HepG2 (cell line): ENCODE data around the gene TOR2A. TPM values are rescaled to one million over a fixed set of nuclear protein-coding genes. Genes with fewer than 3 reads are reported as not detected.
A peak's percentile ranks its signal among the peaks of the same experiment; 100 is the strongest.

Source experiments
- ARNTL ChIP-seq: sonication (generic); formaldehyde crosslinking; IDR thresholded peaks from 2 replicates; pipeline ENCODE4 v1.4.0; 2020; ENCODE audit warnings: mild to moderate bottlenecking, missing genetic modification reagents
- ATF1 ChIP-seq: IDR thresholded peaks from 2 replicates; pipeline ENCODE4 v1.6.1; 2016; ENCODE audit warnings: mild to moderate bottlenecking, control low read depth
- ELF4 ChIP-seq: sonication (generic); formaldehyde crosslinking; IDR thresholded peaks from 2 replicates; pipeline ENCODE4 v1.5.0; 2020; ENCODE audit warnings: missing genetic modification reagents, mild to moderate bottlenecking, moderate library complexity, borderline replicate concordance
- FOXC1 ChIP-seq: sonication (generic); formaldehyde crosslinking; IDR thresholded peaks from 2 replicates; pipeline ENCODE4 v1.8.0; 2022; ENCODE audit warnings: mild to moderate bottlenecking, missing genetic modification reagents, borderline replicate concordance
- GPBP1L1 ChIP-seq: sonication (generic); formaldehyde crosslinking; IDR thresholded peaks from 2 replicates; pipeline ENCODE4 v1.5.0; 2020; ENCODE audit warnings: mild to moderate bottlenecking, missing genetic modification reagents
- IKZF4 ChIP-seq: sonication (generic); formaldehyde crosslinking; IDR thresholded peaks from 2 replicates; pipeline ENCODE4 v1.5.1; 2020; ENCODE audit warnings: borderline replicate concordance, mild to moderate bottlenecking, low read depth, missing genetic modification reagents; ENCODE audit errors: not compliant biosample characterization
- MTA3 ChIP-seq: sonication (generic); formaldehyde crosslinking; IDR thresholded peaks from 2 replicates; pipeline ENCODE4 v1.4.0; 2020; ENCODE audit warnings: missing genetic modification reagents
- MTF2 ChIP-seq: sonication (generic); formaldehyde crosslinking; IDR thresholded peaks from 2 replicates; pipeline ENCODE4 v1.5.0; 2020; ENCODE audit warnings: missing genetic modification reagents, borderline replicate concordance
- PHF8 ChIP-seq: sonication (generic); formaldehyde crosslinking; IDR thresholded peaks from 2 replicates; pipeline ENCODE4 v1.5.0; 2020; ENCODE audit warnings: missing genetic modification reagents
- PPARG ChIP-seq: conservative IDR thresholded peaks from 2 replicates; pipeline ENCODE4 v1.6.1; 2016; ENCODE audit warnings: missing biosample characterization, missing genetic modification reagents
- SP5 ChIP-seq: IDR thresholded peaks from 2 replicates; pipeline ENCODE4 v1.6.1; 2016; ENCODE audit warnings: low read depth, borderline replicate concordance
- TBX2 ChIP-seq: sonication (generic); formaldehyde crosslinking; IDR thresholded peaks from 2 replicates; pipeline ENCODE4 v1.5.0; 2020; ENCODE audit warnings: missing genetic modification reagents, mild to moderate bottlenecking, borderline replicate concordance
- ZNF335 ChIP-seq: sonication (generic); formaldehyde crosslinking; IDR thresholded peaks from 2 replicates; pipeline ENCODE4 v1.4.0; 2020; ENCODE audit warnings: missing genetic modification reagents
- ZNF34 ChIP-seq: sonication (generic); formaldehyde crosslinking; IDR thresholded peaks from 2 replicates; pipeline ENCODE4 v1.4.0; 2020; ENCODE audit warnings: mild to moderate bottlenecking, missing genetic modification reagents, borderline replicate concordance
- ZNF589 ChIP-seq: sonication (generic); formaldehyde crosslinking; conservative IDR thresholded peaks from 2 replicates; pipeline ENCODE4 v1.8.0; 2022; ENCODE audit warnings: mild to moderate bottlenecking, moderate library complexity, missing genetic modification reagents
- ZNF674 ChIP-seq: sonication (generic); formaldehyde crosslinking; IDR thresholded peaks from 2 replicates; pipeline ENCODE4 v1.5.0; 2020; ENCODE audit warnings: low read depth, mild to moderate bottlenecking, missing genetic modification reagents
- ZNF788 ChIP-seq: sonication (generic); formaldehyde crosslinking; IDR thresholded peaks from 2 replicates; pipeline ENCODE4 v1.5.0; 2020; ENCODE audit warnings: mild to moderate bottlenecking, missing genetic modification reagents, borderline replicate concordance
- polyA plus RNA-seq, 8 experiments: library from polyadenylated mRNA; depleted of rRNA in 3 of 8; stranded (reverse) in 7 of 8; unstranded in 1 of 8; fragments of >200 nt; fragmentation: Illumina TruSeq in 4 of 8; extraction: Trizol in 4 of 8; gene quantifications; 2 replicates each; pipeline versions ENCODE4 v1.2.1 to v1.2.3, GENCODE V29; 2011 to 2016; ENCODE audit warnings: low read depth in 4 of 8, missing spikeins in 1 of 8, mixed read lengths in 1 of 8; ENCODE audit not compliant: insufficient read depth in 1 of 8
- total RNA-seq, 5 experiments: library from RNA; depleted of rRNA; stranded (reverse); fragments of >200 nt; fragmentation: Illumina TruSeq; extraction: Trizol; gene quantifications; 2 replicates each; pipeline ENCODE4 v1.2.3, GENCODE V29; 2016; ENCODE audit warnings: low read depth in 1 of 5
- TF ChIP-seq, protein P1 (sequence below): sonication (generic); formaldehyde crosslinking; IDR thresholded peaks from 2 replicates; pipeline ENCODE4 v1.5.0; 2020; ENCODE audit warnings: mild to moderate bottlenecking, missing genetic modification reagents, borderline replicate concordance
- TF ChIP-seq, protein P2 (sequence below): sonication (generic); formaldehyde crosslinking; IDR thresholded peaks from 2 replicates; pipeline ENCODE4 v1.4.0; 2020; ENCODE audit warnings: missing genetic modification reagents

Gene TOR2A
- total and polyA plus RNA-seq, 2 of the 13 experiments (the other 11 are each of a cell fraction or from before 2014, with no cell fraction given) = 3.5 to 7.2 TPM

GRCh38 chr9:127734747-127735529, at the start of gene TOR2A (continued):
- TF ChIP-seq, protein P1, sequence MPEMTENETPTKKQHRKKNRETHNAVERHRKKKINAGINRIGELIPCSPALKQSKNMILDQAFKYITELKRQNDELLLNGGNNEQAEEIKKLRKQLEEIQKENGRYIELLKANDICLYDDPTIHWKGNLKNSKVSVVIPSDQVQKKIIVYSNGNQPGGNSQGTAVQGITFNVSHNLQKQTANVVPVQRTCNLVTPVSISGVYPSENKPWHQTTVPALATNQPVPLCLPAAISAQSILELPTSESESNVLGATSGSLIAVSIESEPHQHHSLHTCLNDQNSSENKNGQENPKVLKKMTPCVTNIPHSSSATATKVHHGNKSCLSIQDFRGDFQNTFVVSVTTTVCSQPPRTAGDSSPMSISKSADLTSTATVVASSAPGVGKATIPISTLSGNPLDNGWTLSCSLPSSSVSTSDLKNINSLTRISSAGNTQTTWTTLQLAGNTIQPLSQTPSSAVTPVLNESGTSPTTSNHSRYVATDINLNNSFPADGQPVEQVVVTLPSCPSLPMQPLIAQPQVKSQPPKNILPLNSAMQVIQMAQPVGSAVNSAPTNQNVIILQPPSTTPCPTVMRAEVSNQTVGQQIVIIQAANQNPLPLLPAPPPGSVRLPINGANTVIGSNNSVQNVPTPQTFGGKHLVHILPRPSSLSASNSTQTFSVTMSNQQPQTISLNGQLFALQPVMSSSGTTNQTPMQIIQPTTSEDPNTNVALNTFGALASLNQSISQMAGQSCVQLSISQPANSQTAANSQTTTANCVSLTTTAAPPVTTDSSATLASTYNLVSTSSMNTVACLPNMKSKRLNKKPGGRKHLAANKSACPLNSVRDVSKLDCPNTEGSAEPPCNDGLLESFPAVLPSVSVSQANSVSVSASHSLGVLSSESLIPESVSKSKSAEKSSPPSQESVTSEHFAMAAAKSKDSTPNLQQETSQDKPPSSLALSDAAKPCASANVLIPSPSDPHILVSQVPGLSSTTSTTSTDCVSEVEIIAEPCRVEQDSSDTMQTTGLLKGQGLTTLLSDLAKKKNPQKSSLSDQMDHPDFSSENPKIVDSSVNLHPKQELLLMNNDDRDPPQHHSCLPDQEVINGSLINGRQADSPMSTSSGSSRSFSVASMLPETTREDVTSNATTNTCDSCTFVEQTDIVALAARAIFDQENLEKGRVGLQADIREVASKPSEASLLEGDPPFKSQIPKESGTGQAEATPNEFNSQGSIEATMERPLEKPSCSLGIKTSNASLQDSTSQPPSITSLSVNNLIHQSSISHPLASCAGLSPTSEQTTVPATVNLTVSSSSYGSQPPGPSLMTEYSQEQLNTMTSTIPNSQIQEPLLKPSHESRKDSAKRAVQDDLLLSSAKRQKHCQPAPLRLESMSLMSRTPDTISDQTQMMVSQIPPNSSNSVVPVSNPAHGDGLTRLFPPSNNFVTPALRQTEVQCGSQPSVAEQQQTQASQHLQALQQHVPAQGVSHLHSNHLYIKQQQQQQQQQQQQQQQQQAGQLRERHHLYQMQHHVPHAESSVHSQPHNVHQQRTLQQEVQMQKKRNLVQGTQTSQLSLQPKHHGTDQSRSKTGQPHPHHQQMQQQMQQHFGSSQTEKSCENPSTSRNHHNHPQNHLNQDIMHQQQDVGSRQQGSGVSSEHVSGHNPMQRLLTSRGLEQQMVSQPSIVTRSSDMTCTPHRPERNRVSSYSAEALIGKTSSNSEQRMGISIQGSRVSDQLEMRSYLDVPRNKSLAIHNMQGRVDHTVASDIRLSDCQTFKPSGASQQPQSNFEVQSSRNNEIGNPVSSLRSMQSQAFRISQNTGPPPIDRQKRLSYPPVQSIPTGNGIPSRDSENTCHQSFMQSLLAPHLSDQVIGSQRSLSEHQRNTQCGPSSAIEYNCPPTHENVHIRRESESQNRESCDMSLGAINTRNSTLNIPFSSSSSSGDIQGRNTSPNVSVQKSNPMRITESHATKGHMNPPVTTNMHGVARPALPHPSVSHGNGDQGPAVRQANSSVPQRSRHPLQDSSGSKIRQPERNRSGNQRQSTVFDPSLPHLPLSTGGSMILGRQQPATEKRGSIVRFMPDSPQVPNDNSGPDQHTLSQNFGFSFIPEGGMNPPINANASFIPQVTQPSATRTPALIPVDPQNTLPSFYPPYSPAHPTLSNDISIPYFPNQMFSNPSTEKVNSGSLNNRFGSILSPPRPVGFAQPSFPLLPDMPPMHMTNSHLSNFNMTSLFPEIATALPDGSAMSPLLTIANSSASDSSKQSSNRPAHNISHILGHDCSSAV (CRISPR knock-in tag) = peak; percentile 80; the same call in 1 of the 2 replicates
- no peak for TF ChIP-seq ELF4 (CRISPR knock-in tag)
- peak; percentile 77 for TF ChIP-seq ARNTL (CRISPR knock-in tag)
- TF ChIP-seq MTF2 (CRISPR knock-in tag) = 0 out of 2 replicates have a peak, but pooled peaks have one; percentile 59
- TF ChIP-seq PPARG (CRISPR knock-in tag) = peak; percentile 12
- peak; percentile 63 for TF ChIP-seq IKZF4 (CRISPR knock-in tag)
- peak; percentile 95; the same call in 1 of the 2 replicates for TF ChIP-seq ZNF34 (CRISPR knock-in tag)
- TF ChIP-seq MTA3 (CRISPR knock-in tag) = no peak
- no peak for TF ChIP-seq ZNF788 (CRISPR knock-in tag)
- TF ChIP-seq FOXC1 (CRISPR knock-in tag) = no peak
- no peak; the same call in 1 of the 2 replicates for TF ChIP-seq TBX2 (CRISPR knock-in tag)
- TF ChIP-seq SP5 (CRISPR knock-in tag) = peak; percentile 81
- no peak for TF ChIP-seq ZNF674 (CRISPR knock-in tag)
- TF ChIP-seq, protein P2, sequence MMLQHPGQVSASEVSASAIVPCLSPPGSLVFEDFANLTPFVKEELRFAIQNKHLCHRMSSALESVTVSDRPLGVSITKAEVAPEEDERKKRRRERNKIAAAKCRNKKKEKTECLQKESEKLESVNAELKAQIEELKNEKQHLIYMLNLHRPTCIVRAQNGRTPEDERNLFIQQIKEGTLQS = no peak
- TF ChIP-seq ATF1 = no peak
- no peak for TF ChIP-seq GPBP1L1 (CRISPR knock-in tag)
- TF ChIP-seq ZNF589 (CRISPR knock-in tag) = no peak
- TF ChIP-seq PHF8 = peak; percentile 63
- peak; percentile 79; the same call in 1 of the 2 replicates for TF ChIP-seq ZNF335 (CRISPR knock-in tag)
